NOMO-1 (cell line): Measurements from ENCODE around the gene RTN4RL1.

ENCODE experiments used
- DNase-seq, 2 experiments: peaks; one replicate each; lab custom pipeline; 2025; ENCODE audit not compliant: unreplicated experiment in 2 of 2; lab: John Stamatoyannopoulos, UW

The RTN4RL1 gene

DNA sequence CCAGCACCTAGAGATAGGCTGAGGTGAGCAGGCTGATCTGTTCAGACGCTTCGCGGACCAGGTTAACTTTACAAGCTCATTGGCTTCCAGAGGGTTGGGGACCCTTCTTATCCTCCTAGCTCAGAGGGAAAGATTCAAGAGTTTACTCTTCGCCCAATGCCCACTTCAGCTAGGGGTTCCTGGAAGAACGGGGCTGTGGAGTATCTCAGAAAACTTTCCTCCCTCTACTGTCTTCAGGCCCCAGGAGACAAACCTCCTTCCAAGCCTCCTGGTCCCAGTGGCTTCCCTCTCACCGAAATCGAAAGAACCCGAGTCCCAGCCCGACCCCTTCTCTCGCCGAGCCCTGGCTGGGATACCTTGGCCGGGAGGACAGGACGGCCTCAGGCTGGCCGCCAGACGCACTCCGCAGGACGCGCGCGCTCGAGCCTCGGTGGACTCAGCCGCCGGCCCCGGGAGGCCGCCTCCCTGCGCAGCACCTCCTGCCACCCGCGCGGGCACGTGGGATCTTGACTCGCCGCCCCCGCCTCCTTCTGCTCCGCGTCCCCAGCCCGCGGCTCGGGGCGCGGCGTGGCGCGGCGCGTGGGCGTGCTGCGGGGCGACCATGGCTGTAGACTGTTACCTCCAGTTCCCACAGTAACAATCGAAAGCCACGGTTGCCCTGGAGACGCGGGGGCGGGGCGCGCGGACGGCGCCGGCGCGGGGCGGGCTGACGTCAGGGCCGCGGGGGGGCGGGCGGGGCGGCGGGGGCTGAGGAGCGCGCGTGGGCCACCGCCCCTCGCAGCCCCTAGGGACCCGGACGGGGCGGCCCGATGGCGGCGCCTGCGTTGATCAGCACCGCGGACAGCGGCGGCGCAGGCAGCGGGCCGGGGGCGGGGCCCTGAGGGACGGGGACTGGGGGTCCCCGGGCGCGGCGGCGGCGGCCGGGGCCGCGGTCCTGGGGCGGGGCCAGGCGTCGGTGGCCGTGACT lies 24.5 kb upstream of the RTN4RL1 start:
- DNase-seq = peak; percentile 39 to 66

DNA sequence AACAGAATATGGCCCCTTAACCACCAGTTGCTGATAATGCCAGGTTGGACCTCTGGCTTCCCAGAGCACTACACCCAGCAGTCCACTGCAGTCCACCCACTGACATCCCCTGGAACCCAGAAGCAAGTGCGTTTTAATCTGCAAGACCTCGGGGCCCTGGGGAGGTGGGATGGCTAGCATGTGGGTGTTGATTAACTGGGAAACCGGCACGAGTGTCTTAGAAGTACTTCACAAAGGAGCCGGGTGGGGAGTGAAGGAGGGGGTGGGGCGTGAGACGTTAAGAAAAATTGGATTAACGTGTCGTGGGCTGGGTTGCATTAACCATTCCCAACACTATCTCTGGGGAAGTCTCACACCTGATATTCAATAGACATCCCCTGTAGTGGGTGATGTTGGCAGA lies 23.7 kb upstream of the RTN4RL1 start:
- no peak for DNase-seq

- DNase-seq = no peak
These were observed 22.5 kb upstream of the RTN4RL1 start for GRCh38 chr17:2047590-2047989.

DNA sequence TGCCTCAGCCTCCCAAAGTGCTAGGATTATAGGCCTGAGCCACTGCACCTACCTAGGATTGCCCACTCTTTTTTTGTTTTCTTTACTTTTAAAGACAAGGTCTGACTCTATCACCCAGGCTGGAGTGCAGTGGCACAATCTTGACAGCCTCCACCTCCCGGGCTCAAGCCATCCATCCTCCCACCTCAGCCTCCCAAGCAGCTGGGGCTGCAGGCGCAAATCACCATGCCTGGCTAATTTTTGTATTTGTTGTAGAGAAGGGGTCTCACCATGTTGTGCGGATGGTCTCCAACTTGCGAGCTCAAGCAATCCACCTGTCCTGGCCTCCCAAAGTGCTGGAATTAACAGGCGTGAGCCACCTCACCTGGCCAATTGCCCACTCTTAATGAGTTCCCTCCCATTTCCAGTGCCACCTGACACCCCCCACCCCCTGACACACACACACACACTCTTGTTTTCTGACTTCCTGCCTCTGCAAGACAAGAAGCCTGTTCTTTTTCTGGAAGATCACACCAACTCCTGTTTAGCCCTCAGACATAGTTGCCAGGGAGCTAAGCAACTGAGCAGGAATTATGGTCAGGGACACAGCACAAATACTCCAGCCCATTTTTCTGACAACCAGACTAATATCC lies 19.2 kb upstream of the RTN4RL1 start:
- DNase-seq = no peak

- no peak for DNase-seq
These were observed 18.7 kb upstream of the RTN4RL1 start for GRCh38 chr17:2043785-2044184.

DNA sequence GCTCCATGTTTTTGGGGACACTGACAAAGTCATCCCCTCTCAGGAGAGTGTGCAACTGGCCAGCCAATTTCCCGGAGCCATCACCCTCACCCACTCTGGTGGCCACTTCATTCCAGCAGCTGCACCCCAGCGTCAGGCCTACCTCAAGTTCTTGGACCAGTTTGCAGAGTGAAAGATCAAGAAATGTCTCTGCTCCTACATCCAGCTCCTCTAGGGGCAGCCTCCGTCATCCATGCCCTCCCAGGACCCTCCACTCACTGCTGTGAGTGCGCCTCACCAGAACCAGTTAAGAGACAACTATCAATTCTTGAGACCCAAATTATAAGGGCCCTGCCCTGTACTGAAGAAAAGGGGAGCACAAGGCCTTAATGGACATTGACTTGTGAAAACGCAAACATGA lies 17.8 kb upstream of the RTN4RL1 start:
- DNase-seq = no peak

DNA sequence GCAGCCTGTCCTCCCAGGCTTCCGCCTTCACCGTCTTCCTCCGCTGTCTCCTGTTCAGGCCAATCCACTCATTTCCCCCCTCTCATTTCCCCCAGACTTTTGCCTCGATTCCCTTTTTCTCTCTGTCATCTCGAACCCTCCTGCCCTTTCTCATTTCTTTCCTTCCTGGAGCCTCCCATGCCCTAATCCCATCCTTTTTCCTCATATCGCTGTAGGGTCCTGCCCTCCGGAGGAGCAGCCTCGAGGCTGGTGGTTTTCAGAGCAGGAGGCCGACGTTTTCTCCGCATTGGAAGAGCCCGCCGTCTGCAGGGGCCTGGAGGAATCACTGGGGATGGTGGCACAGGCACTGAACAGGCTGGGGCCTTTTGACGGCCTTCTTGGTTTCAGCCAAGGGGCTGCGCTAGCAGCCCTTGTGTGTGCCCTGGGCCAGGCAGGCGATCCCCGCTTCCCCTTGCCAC lies 17.3 kb upstream of the RTN4RL1 start:
- DNase-seq = no peak

DNA sequence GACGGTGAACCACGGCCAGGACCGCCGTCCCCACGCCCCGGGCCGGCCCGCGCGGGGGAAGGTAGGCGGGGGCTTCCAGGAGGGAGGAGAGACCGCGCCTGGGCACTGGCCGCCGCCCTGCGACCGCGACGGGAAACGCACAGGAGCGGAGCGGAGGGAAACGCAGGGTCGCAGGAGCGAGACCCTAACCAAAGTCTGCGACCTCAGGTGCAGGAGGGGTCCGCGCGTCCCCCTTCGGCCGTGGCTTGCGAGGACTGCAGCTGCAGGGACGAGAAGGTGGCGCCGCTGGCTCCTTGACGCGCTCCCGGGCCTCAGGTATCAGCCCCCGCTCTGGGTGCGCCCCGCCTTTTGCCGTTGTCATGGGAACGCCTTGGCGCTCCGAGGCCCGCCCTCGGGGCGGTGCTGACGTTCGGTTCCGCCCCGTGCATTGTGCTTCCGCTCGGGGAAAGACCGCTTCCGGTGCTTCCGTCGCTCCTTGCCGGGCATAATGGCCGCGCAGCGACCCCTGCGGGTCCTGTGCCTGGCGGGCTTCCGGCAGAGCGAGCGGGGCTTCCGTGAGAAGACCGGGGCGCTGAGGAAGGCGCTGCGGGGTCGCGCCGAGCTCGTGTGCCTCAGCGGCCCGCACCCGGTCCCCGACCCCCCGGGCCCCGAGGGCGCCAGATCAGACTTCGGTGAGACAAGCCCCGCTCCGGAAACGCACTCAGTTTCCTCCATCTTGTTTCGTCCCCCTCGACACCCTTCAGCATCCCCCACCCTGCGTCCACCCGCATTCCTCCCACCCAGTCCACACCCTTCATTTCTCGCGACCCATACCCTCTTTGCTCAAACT lies 16.6 kb upstream of the RTN4RL1 start, which contains the start of gene OVCA2:
Gene OVCA2, plus strand, starts transcription at position 462 of the 829 bp plus-strand sequence. Its CDS starts 26 bp downstream, at position 488.
- DNase-seq = peak; percentile 85 to 92

- DNase-seq = no peak
These were observed 15.9 kb upstream of the RTN4RL1 start for GRCh38 chr17:2040942-2041560.

GRCh38 chr17:2040219-2040827 lies 15.2 kb upstream of the RTN4RL1 start:
- DNase-seq = no peak

GRCh38 chr17:2037155-2037554 lies 12.0 kb upstream of the RTN4RL1 start:
- no peak for DNase-seq

- no peak for DNase-seq
These were observed 10.7 kb upstream of the RTN4RL1 start for GRCh38 chr17:2035541-2036488.

GRCh38 chr17:2034806-2035540 lies 9.8 kb upstream of the RTN4RL1 start:
- no peak for DNase-seq

DNA sequence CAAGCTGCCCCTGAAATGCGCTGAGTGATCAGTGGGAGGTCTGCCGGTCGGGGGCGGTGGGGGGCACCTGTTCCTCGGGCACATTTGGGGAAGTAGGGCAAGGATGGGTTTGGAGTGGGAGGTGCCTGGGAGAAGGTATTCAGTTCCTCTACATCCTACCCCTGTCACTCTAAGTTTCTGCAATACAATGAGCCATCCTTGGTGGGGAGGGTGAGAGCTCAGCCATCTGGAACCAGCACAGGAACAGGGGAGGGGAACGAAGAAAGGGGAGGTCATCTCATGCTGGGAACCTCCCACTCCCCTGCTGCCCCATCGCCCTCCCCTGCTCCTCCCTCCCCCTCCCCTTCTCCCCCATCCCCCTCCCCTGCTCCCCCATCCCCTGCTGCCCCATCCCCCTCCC lies 9.0 kb upstream of the RTN4RL1 start:
- no peak for DNase-seq

DNA sequence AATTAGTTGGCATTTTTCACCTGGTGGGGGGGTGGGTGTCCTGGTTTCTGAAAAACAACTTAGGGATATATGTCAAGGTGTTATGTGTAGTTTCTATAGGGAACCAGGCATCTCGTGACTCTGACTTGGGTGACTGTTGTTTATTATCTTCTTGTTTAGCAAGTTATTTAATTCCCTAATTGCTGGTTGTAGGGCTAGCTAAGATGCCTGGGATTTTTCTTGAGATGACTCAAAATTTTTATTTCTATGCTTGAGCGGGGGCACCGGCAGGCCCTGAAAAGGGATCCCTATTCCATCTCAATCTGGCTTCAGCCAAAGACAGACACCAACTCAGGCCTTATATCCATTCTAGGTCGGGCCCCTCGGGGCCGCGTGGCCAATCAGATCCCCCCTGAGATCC lies 8.0 kb upstream of the RTN4RL1 start:
- DNase-seq = no peak

- peak in 1 of 2 experiments; percentile 83 for DNase-seq
These were observed 5.6 kb upstream of the RTN4RL1 start for GRCh38 chr17:2030779-2031163.

DNA sequence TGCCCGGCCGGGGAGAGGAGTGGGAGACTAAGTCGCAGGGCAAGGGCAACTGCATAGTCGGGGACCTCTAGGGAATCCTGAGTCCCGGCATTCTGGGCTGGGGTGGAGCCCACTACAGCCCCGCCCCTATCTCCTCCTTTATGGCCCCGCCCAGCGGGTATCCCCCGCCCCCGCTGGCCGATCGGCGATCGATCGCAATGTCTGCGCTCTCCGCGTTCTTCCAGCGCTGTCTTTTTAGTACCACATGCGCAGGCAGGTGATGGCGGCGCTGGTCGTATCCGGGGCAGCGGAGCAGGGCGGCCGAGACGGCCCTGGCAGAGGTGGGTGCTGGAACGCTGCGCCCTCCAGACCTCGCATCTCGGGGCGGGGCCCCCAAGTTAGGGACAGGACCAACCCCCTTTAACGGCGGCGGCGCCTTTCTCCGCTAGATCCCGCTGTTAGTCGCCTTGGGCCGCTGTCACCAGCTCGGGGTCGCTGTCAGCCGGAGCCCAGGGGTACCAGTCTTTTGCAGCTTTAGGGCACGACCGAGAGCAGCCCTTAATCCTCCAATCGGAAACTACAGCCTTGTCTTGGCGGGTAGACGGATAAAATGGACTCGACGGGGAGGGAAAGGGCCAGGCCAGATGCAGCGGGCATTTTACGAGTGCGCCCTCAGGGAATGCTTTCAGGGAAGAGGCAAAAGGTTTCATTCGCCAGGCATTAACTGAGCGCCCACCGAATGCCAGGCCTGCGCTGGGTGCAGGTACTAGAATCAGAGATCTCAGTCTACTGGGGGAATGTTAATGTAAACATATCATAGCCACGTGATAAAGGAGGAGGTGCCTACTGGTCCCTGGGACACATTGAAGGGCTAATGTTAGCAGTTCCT lies 5.0 kb upstream of the RTN4RL1 start, which contains the start of gene DPH1:
Gene DPH1, plus strand, starts transcription at position 243 of the 868 bp plus-strand sequence. Its CDS starts 17 bp downstream, at position 260.
- peak; percentile 77 to 93 for DNase-seq
